GM12864 (cell line): Measurements from ENCODE around the gene CBLC.

Experiments used
- DNase-seq: peaks from one replicate; pipeline ENCODE4 v3.0.0-alpha.2; 2011; ENCODE audit warnings: low read depth
- H3K4me3 ChIP-seq: 2 replicates; pipeline ENCODE4 v1.5.1; 2011; ENCODE audit warnings: mild to moderate bottlenecking, low read depth, low read length, control low read depth
- CTCF ChIP-seq: IDR thresholded peaks from 2 replicates; pipeline ENCODE4 v1.5.1; 2011; ENCODE audit warnings: low read depth, mild to moderate bottlenecking, moderate library complexity, low read length, control low read depth, inconsistent platforms; ENCODE audit errors: missing control alignments

Gene CBLC

GRCh38 chr19:44746616-44746945 is 31.1 kb upstream of the CBLC start:
- DNase-seq = no peak
- no peak overlapping the region for H3K4me3 ChIP-seq

GRCh38 chr19:44746946-44747738 is 30.5 kb upstream of the CBLC start:
- no peak for DNase-seq

More at GRCh38 chr19:44746616-44746945, 31.1 kb upstream of the CBLC start:
- no peak for TF ChIP-seq CTCF

GRCh38 chr19:44747739-44748425 is 29.8 kb upstream of the CBLC start:
- DNase-seq = no peak
- peak overlapping the region; percentile 79 for H3K4me3 ChIP-seq
- no peak for TF ChIP-seq CTCF

More at GRCh38 chr19:44746946-44747738, 30.5 kb upstream of the CBLC start:
- peak overlapping the region; percentile 79 for H3K4me3 ChIP-seq
- no peak for TF ChIP-seq CTCF

- no peak for DNase-seq
- no peak for TF ChIP-seq CTCF
- peak within 1 kb of the TSS; percentile 79 for H3K4me3 ChIP-seq
Measured at GRCh38 chr19:44748426-44749254, 29.1 kb upstream of the CBLC start, which contains the start of gene BCL3. Gene BCL3, plus strand, starts transcription at chr19:44748708. Its CDS starts 83 bp downstream, at chr19:44748791.

GRCh38 chr19:44749292-44749691 is 28.4 kb upstream of the CBLC start:
- no peak for TF ChIP-seq CTCF
- no peak for DNase-seq
- H3K4me3 ChIP-seq = peak overlapping the region; percentile 79

GRCh38 chr19:44749994-44750393 is 27.7 kb upstream of the CBLC start:
- peak overlapping the region; percentile 79 for H3K4me3 ChIP-seq
- DNase-seq = no peak
- TF ChIP-seq CTCF = no peak
